Stimulated activated CD4-positive, alpha-beta T cell treated with anti-CD3 and anti-CD28 coated beads, Interleukin-1b, Interleukin-23, amount 100 ng/mL, for 48 hours (primary cell): ENCODE results near the gene DDX17.
"Not testable (repeated sequence)": the region's sequence is repeated elsewhere in the genome, so short reads cannot be mapped to it uniquely, and the experiment has no call there.

Source experiments
- DNase-seq: peaks from one replicate; pipeline ENCODE4 v3.0.0-alpha.2; 2020

The DDX17 gene

DNA sequence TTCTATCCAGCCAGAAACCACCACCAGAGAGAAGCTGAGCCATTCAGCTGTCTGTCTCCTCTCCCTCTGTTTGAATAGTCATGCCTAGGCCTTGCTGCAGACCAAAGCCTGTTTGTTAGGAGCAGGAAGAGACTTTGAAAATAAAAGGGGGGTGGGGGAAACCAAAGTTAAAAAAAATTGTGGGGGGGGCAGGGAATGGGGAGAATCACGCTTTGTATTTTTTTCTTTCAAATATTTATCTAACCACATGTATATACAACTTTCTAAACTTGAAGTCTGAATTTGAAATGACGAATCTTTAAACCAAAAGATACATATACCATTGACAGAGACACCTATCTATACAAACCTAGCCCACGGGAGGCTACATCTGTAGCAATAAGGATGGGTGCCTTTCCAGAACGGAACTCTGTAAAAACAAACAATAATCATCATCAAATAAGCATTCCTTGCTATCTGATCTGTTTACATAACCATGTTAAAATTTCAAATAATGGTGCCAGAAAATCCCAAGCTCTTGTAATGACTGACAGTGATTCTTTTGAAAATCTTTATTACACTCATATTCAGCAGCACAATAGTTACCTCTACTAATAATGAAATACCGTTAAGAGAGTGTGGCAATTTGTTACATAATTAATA lies 14.3 kb downstream of the DDX17 start:
- DNase-seq, result no peak

DNA sequence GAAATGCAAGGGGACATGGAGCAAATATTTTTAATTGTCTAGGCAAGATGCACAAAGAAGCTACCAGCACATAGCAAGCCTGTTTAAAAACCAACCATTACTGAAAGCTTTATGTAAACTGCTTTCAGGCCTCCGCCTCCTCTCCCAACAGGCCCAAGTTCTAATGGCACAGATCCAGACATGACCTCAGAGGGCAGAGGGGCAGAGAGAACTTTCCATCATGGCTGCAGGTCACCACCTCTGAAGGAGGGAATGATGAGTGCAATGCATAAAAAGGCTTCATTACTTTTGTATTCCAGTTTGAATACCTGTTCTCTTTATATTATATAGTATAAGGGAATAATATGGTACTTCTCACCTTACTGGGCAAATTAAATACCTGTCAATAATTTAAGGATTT lies 15.2 kb downstream of the DDX17 start:
- DNase-seq, result no peak

DNA sequence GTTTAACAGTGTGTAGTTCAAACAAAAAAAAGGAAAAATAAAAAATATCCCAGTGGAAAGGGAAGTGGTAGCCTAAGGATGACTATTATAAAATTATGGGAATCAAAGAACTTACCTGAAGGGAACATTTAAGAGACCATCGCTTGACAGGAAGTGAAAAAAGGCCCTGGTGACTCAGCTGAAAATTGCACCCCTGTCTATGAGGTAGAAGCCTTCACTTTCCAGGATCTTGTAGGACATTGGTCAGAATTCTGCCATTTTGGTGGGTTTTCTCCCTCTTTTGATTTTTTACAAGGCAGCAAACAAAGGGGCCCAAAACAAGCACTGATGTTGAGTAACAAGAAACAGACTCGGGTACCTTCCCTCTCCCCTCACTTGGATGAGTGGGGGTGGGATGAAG lies 15.6 kb downstream of the DDX17 start:
- no peak for DNase-seq

DNA sequence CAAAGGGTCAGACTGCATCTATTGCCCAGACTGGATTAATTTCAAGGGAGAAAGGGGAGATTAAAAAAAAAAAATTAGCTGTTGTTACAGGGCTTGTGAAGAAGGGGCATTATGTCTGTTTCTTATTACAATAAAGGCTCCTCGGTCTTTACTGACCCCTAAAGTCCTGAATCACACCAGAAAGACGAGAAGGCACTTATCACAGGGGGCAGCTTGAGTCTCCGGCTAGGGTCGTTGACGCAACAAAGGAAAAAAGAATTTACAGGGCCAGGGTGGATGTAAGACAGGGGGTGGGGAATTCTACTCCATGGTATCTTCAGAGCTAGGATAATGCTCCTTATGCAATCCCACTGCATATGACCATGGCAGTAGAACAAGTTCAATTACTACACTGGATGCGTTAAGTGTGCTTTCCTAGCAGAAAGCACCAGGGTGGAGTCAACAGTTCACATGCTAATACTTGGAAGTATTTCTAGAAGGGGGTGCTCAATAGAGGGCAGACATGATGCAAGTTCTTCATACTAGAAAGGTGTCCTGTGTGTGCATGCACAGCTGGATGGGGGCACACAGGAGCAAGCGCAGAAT lies 16.5 kb downstream of the DDX17 start:
- DNase-seq, result no peak

DNA sequence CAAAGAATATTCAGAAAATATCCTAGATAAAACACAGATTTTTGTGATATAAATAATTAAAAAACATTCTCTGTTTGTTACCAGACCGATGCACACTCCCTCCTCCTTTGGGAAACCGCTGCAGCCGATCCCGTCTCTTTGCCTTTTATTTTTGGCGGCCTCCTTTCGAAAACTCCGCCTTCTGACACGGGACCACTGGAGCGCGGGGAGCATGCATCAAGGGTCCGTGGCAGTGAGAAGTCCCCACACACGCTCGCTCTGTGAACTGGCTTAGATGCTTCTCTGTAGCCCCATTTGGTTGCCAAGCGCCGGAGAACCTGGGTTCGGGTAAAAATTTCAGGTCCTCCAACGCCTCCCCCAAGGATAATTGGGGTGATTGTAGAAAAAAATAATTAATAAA lies 17.0 kb downstream of the DDX17 start:
- no peak for DNase-seq

DNA sequence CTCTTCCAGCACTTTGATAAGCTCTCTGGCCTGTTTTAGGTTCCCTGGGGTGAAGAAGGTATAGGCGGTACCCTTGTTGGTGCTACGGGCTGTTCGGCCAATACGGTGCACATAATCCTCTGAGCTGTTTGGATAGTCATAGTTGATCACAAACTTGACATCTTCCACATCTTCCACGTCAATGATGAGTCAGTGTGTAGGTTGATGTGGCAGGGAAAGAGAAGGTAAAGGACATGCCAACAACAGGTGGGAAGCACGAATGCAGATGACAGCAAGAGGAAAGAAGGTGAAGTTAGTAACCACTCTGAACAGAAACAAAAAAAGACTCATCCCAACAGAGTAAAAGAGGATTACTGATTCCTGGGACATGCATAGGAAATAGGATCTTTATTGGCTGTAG lies 18.2 kb downstream of the DDX17 start:
- DNase-seq, result no peak

DNA sequence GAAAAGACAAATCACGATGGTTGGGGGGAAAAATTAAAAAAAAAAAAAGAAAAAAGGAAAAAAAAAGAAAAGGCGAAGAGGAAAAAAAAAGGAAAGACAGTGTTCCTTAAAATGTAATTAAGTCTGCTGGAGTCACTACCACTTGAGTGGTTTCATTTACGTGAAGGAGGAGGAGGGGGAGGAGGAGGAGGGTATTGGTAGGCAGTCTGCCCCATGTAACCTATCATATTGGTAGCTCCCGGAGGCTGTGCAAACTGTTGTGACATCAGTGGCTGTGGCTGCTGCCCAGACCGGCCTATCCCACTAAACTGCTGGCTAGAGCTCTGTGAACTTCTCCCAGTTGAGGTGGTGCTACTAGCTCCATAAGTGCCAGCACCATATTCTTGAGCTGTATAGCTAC lies 20.3 kb downstream of the DDX17 start:
- DNase-seq, result no peak

DNA sequence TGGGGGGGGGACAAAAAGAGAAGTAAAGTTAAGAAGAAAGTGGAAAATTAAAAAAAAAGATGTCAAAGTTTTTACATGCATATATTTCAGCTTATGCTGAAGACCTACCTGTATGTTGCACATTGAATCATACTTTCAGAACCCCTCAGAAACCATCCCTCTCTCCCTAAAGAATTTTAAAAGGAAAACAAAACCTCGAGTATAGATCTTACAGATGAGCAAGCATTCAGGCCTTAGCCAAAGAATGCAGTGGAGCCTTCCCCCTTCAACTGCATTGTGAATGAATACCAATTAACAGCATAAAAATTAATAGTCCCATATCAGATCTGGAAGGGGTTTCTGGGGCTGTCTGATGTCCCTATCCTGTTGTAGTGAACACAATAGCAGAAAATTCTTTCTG lies 21.9 kb downstream of the DDX17 start:
- DNase-seq, result no peak

DNA sequence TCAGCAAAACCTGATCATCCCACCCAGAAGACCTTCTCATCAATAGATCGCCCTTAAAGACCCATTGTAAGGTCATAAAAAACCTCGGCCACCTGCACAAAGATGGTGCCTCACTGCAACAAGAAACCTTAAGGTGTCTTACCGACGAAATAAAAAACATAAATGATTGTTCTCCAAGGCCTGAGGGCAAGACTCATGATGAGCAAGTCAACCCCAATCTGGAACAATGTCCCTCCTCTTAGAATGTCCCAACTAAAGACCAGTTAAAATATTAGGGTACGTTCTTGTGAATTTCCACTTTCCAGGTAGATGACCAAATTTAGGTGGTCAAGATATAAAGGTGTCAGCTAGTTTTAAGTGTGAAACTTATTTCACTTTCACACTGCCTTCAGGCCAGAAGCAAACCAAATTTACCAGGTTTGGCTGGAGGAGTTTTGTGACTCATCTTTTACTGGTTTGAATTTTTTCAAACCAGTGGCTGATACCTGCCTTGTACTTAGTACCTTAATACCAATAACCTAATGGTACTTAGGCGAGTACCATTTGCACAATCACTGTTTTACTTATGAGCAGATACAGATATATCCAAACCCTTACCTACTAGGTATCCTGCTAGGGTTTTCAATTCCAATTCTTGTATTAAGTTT lies 23.3 kb downstream of the DDX17 start:
- DNase-seq, result no peak

DNA sequence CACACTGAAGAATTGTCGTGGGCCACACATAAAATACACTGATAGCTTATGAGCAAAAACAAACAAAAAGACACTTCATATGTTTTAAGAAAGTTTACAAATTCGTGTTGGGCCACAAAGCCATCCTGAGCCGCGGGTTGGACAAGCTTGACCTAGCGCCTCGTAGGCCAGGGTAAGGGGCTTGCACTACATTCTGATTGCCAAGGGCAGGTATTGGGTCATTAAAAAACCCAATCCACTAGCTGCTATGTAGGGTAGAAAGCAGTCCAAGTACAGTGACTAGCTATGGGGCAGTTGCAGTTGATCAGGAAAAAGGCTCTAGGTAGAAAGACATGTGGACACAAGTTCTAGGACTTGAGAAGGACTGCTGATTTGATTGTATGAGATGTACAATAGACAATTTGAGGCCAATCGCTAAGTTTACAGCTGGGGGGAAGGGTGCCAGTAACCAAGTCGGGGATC lies 24.2 kb downstream of the DDX17 start:
- DNase-seq, result no peak

DNA sequence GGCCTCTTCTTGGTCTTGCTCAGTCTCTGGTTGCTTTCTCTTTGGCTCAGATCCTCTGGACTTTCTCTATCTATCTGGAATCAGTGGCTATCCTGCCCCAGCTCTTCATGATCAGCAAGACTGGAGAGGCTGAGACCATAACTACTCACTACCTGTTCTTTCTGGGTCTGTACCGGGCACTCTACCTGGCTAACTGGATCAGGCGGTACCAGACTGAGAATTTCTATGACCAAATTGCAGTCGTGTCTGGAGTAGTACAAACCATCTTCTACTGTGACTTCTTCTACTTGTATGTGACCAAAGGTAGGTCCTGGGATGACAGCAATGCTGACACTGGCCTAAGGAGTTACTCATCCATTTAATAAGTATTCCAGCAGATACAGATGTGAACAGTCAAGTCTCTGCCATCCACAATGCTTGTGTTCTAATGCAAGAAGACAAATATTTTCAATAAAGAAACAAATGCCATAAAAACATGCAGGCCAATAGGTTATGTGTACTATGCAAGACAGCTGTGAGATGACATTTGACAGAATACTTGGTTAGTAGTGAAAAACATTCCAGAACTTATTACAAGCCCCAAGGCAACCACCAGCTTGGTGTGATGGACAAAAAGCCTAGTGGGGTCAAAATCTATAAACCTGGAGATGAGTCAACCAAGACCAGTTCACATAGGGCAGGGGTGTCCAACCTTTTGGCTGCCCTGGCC lies 24.8 kb downstream of the DDX17 start:
- DNase-seq, result no peak

DNA sequence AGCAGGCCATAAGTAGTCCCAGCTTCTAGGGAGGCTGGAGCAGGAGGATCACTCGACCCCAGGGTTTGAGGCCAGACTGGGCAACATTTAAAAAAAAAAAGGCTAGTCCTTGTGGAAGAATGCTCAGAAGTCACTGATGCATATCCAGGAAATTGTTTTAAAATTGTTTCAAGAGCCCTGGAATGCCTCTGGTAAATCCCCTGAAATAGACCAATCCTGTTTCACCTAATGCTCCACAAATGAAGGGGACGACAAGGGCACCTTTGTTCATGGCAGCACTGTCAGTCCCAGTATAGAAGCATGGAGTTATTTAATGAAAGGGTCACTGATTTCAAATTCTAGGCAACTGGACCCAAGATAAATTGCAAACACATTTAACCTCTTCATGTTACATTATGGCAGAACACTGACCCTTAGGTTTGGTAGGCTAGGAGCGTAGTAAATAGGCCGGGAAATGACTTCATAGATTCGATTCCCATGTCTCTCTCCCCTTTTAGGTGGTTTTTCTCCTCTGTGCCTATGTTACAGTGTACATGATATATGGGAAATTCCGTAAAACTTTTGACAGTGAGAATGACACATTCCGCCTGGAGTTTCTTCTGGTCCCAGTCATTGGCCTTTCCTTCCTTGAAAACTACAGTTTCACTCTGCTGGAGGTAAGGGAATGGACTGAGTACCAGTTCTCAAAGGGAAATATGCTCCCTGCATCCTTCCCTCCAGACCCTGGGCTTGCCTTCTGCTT lies 26.8 kb downstream of the DDX17 start:
- DNase-seq, result no peak

DNA sequence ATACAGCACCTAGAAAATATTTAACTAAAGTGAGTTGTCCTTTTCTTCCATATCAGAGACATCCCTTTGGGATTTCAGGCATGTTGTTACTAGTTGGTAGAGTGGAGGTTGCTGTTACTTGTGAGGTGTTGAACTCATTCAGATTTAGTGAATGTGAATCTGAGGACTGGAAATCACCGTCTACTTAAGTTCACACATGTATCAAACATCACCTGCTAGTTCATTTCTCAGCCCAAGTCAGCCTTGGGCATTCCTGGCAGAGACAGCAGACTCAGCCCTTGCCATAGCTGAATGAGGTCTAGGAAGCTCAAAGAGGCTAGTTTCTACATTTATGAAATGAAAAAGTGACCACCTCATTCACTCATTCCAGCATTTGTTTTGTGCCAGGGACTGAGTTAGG lies 28.5 kb downstream of the DDX17 start:
- no peak for DNase-seq

DNA sequence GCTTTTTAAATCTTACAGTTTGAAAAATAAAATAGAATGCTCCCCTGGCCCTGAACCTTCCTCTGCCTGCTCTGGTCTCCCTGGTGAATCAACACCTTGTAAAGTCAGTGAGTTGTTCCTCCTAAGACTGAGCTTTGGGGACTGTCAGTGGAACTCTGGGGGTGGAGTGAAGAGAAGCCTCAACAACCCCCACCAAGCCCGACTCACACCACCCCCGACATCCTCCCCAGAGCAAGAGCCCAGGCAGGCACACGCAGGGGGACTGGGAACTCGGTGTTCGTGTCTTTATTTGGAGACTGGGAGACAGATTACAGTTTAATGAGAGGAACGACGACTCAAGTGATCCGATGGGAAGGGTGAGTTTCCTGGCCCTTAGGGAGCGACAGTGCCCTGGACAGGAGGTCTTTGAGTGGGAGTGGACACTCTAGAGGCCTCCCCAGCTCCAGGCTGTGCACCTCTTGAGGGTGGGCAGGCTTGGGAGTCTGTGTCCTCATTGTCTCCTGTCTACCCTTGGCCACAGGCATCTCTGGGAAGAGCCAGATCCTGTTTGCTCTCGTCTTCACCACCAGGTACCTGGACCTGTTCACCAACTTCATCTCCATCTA lies 32.0 kb downstream of the DDX17 start:
- DNase-seq, result no peak

DNA sequence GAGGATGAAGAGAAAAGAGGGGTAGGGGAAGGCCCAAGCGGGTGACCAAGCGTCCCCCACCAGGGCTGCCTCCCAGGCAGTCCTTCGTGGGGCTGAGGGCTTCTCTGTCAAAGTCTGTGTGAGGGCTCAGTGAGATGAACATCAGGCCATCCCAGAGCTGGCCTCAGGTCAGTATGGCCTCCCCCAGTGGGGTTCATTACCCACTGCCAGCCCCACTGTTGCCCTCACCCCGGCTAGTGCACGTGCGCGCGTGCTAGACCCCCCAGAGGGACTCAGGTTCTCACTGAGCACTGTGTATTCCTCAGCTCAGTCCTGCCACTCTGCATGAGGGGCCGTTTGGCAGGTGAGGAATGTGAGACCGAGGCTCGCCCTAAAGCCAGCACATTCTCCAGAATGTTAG lies 34.9 kb downstream of the DDX17 start:
- no peak for DNase-seq

DNA sequence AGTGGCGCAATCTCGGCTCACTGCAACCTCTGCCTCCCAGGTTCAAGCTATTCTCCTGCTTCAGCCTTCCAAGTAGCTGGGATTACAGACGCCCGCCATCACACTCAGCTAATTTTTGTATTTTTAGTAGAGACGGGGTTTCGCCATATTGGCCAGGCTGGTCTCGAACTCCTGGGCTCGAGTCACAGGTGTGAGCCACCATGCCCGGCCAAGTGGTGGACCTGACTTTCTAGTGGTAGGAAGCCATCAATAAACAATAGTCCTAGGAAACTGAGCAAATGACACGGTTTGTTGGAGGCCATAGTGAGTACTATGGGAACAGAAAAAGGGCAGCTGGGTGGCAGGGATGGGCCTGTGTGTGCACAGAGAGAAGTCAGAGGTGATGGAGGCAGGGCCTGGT lies 35.9 kb downstream of the DDX17 start:
- not testable (repeated sequence) for DNase-seq

DNA sequence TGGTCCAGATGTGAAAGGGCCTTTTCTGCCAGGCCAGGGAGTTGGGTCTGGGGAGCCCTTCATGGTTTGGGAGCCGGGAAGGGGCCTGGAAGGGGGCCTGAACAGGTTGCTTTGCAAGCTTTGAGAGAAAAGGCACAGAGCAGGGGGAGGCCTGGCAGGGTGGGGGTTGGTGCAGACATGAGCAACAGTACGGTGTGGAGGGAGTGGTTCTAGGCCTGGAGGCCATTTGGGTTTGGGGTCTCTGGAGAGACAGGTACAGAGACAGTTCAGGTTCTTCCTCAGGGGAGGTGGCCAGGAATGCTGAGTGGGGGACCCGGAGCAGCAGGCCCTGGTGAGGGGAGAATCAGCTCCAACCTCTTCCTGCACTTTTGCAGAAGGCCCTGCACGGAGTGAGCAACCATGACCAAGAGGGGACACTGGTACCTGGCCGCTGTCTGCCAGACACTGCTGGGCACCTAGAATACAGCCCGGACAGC lies 36.8 kb downstream of the DDX17 start:
- no peak for DNase-seq

DNA sequence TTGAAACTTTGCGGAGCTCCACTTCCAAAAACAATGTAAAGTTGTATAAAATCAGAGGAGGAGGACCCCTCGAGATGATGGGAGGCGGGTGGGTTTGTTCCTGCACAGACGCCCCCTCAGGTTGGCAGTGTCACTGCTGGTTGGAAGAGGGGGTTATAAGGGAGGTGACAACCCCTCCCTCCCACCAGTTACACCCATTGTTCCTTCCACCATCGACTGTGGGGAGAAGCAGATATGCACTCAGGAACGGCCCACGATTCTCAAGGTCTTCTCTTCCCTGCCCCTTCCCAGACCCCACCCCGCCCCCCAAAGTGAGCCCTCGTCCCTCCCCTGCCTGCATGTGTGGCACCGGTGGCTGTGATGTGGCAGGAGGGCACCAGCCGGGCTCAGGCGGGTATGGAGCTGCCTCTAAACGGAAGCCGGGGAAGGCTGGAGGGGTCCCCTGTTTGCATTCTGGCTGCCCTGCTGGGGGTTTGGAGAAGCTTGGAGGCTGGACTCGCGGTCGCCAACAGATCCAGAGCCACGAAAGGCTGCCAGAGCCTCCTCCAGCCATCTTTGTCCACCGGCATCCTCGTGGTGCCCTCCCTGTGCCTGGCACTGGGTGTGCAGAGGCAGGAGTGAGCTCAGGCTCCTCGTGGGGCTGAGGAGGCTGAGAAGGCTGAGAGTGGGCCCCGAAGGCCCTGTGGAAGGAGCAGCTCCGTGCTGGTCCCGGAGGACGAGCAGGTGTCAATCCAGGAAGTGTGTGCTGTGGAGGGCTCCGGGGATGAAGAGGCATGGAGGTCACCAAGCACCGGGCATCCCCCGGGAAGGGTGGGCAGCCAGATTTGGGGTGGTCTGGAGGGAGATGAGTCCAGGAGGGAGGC lies 37.4 kb downstream of the DDX17 start:
- no peak for DNase-seq

DNA sequence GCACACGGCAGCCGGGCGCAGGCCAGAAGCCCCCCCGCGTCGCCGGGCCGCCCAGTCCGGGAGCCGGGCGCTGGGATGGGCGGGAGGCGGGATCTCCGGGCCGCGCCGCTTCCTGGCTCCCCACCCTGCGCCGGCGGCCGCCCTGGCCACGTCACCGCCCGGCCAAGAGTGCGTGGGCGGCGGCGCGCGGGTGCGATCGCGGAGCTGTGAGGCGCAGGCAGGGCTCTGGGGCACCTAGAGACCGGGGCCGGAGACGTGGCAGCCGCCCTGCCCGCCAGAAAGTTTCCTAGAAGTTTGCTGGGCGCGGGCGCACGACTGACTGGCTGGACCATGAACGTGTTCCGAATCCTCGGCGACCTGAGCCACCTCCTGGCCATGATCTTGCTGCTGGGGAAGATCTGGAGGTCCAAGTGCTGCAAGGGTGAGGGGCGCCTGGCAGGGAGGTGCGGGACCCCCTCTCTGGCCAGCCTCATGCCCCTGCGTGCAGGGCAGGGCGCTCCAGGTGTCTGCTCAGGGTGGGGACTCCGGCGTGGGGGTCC lies 38.1 kb downstream of the DDX17 start, which contains the start of gene KDELR3:
Gene KDELR3 (plus strand): TSS at position 193 of the 539 bp plus-strand sequence. CDS start 138 bp downstream, at position 331.
- peak; percentile 53 for DNase-seq

DNA sequence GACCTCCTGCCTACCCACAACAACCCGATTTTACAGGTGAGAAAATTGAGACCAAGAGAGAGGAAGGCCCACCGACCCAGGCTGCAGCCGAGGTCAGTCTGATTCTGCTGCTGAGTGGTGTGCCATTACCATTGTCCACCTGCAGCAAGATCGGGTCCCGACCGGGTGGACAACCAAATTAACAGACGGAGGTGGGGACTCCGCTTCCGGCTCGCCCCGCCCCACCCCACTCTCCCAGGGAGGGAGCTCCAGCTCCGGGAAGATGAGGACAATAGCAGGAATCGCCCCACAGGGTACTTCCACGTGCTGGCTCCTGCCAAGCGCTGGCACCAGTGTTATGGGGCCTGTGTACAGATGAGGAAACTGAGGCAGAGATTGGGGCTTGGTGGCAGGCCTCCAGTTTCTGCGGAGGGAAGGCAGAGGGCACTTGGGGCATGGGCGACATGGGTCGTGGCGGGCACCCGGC lies 38.6 kb downstream of the DDX17 start:
- DNase-seq, result no peak
